Breast epithelium (tissue), 4 donors: ENCODE results near the gene RNF150. TPM values are rescaled to one million over a fixed set of nuclear protein-coding genes. Genes with fewer than 3 reads are reported as not detected.
"Not testable (repeated sequence)": the region's sequence is repeated elsewhere in the genome, so short reads cannot be mapped to it uniquely, and the experiment has no call there.

ENCODE experiments used
- DNase-seq, 2 donors: peaks; one replicate each; pipeline ENCODE4 v3.0.0-alpha.2; 2019; ENCODE audit warnings: low spot score in 2 of 2
- H3K27ac ChIP-seq, 2 donors: fragments of 200-600 bp; sonication (generic) in 1 of 2; one replicate each; pipeline ENCODE4 v1.5.1; 2016 to 2019; ENCODE audit warnings: mild to moderate bottlenecking in 1 of 2
- H3K27me3 ChIP-seq, 2 donors: fragments of 200-600 bp; sonication (generic) in 1 of 2; one replicate each; pipeline versions ENCODE4 v1.5.1 to v1.6.0; 2017 to 2019; ENCODE audit warnings: control low read depth in 1 of 2, mild to moderate bottlenecking in 1 of 2
- H3K36me3 ChIP-seq: fragments of 200-600 bp; one replicate; pipeline ENCODE4 v1.5.1; 2019
- H3K4me1 ChIP-seq, 2 donors: fragments of 200-600 bp; sonication (generic); one replicate each; pipeline ENCODE4 v1.5.1; 2016 to 2019; ENCODE audit warnings: control low read depth in 1 of 2
- H3K4me3 ChIP-seq, 3 donors: fragments of 200-600 bp; sonication (generic); 1 replicate in 2 of 3; 2 replicates in 1 of 3; pipeline ENCODE4 v1.5.1; 2016 to 2019; ENCODE audit warnings: mild to moderate bottlenecking in 3 of 3, moderate library complexity in 2 of 3
- H3K9me3 ChIP-seq, 2 donors: fragments of 200-600 bp; sonication (generic) in 1 of 2; one replicate each; pipeline ENCODE4 v1.5.1; 2016 to 2019; ENCODE audit warnings: control low read depth in 1 of 2
- POLR2A ChIP-seq: fragments of 450-650 bp; IDR thresholded peaks from one replicate; pipeline ENCODE4 v1.6.1; 2016; ENCODE audit warnings: antibody characterized with exemption, mild to moderate bottlenecking, moderate library complexity
- POLR2AphosphoS5 ChIP-seq, 3 donors: sonication (generic); formaldehyde crosslinking; IDR thresholded peaks; one replicate each; pipeline ENCODE4 v1.6.1; 2017; ENCODE audit warnings: antibody characterized with exemption in 3 of 3
- intact Hi-C: fragments of 100-400 bp; cut with DNase I; formaldehyde crosslinking; loops from one replicate; pipeline ENCODE4 v1.15.1; 2023; ENCODE audit warnings: low total_unique reads
- total RNA-seq, 3 donors: library from RNA; depleted of rRNA; stranded (reverse); fragments of >200 nt; gene quantifications; one replicate each; pipeline ENCODE4 v1.1.0, GENCODE V29; 2016
- TF ChIP-seq, protein P1 (sequence below), 3 donors: fragments of 450-650 bp; IDR thresholded peaks; one replicate each; pipeline ENCODE4 v1.5.1; 2016 to 2017; ENCODE audit warnings: antibody characterized with exemption in 3 of 3, mild to moderate bottlenecking in 3 of 3, moderate library complexity in 3 of 3

RNF150 gene
- total RNA-seq, 3 donors from 2014 or later: 5.6 to 19.7 (median 14.8) TPM

DNA sequence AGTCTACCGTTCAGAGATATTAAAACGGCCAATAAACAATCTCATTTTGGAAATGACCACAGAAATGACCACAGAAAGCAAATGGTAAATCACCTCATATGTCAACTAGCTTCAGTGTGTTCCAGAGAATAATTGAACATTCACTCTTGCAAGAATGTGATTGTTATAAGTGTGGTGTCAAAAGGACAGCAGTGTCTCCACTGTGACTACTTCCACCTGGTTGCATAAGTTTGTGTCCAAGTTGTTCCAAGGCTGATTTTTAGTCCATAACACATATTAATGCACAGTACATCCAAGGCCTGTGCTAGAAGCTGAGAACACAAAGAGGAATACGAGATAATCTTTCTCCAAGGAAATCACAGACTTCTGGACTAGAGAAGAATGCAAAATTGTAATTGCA, 37.4 kb upstream of the RNF150 start:
- DNase-seq: no peak
- intact Hi-C loops: no loop called here
- Histone ChIP-seq H3K4me3 (no peak overlapping the region), H3K4me1 (no peaks in the 10 kb centered on the region), H3K9me3 (no peaks in the 10 kb centered on the region), H3K27ac (no peak overlapping the region), H3K27me3 (no peaks in the 10 kb centered on the region), H3K36me3 (no peaks in the 10 kb centered on the region)
- TF ChIP-seq POLR2A (no peak), POLR2AphosphoS5 (IDR thresholded peaks at IDR 0.05) (no peak)
- TF ChIP-seq, protein P1, sequence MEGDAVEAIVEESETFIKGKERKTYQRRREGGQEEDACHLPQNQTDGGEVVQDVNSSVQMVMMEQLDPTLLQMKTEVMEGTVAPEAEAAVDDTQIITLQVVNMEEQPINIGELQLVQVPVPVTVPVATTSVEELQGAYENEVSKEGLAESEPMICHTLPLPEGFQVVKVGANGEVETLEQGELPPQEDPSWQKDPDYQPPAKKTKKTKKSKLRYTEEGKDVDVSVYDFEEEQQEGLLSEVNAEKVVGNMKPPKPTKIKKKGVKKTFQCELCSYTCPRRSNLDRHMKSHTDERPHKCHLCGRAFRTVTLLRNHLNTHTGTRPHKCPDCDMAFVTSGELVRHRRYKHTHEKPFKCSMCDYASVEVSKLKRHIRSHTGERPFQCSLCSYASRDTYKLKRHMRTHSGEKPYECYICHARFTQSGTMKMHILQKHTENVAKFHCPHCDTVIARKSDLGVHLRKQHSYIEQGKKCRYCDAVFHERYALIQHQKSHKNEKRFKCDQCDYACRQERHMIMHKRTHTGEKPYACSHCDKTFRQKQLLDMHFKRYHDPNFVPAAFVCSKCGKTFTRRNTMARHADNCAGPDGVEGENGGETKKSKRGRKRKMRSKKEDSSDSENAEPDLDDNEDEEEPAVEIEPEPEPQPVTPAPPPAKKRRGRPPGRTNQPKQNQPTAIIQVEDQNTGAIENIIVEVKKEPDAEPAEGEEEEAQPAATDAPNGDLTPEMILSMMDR (IDR thresholded peaks at IDR 0.05): no peak

DNA sequence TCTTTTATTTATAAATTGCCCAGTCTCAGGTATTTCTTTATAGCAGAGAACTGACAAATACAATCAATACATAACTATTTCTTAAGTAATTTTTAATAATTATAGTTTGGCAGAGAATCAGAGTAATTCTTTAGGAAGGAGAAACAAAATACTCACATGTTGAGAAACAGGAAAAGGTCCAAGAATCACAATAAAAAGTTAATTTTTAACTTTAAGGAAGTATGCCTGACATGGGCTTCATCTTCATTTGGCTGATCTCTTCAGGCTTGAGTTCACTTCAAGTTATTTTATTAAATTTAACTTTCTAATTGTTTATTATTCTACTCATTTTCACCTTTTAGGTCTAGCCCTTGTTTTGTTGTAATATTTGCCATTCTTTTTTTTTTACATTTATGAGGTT, 36.1 kb upstream of the RNF150 start:
- Histone ChIP-seq H3K27me3 (no peaks in the 10 kb centered on the region), H3K4me1 (no peaks in the 10 kb centered on the region), H3K4me3 (no peak overlapping the region), H3K27ac (no peak overlapping the region), H3K36me3 (no peaks in the 10 kb centered on the region), H3K9me3 (no peaks in the 10 kb centered on the region)
- intact Hi-C loops: no loop called here
- TF ChIP-seq, protein P1 (IDR thresholded peaks at IDR 0.05): no peak
- no peak for TF ChIP-seq POLR2A
- TF ChIP-seq POLR2AphosphoS5 (IDR thresholded peaks at IDR 0.05): no peak
- no peak for DNase-seq

DNA sequence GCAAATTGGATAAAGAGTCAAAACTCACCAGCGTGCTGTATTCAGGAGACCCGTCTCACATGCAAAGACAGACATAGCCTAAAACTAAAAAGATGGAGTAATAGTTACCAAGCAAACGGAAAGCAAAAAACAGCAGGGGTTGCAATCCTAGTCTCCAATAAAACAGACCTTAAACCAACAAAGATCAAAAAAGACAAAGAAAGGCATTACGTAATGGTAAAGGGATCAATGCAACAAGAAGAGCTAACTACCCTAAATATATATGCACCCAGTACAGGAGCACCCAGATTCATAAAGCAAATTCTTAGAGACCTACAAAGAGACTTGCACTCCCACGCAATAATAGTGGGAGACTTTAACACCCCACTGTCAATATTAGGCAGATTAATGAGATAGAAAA, 31.7 kb upstream of the RNF150 start:
- H3K9me3 ChIP-seq, DNase-seq, H3K27ac ChIP-seq, H3K36me3 ChIP-seq, H3K4me3 ChIP-seq, H3K27me3 ChIP-seq, H3K4me1 ChIP-seq, intact Hi-C loops: not testable (repeated sequence)

DNA sequence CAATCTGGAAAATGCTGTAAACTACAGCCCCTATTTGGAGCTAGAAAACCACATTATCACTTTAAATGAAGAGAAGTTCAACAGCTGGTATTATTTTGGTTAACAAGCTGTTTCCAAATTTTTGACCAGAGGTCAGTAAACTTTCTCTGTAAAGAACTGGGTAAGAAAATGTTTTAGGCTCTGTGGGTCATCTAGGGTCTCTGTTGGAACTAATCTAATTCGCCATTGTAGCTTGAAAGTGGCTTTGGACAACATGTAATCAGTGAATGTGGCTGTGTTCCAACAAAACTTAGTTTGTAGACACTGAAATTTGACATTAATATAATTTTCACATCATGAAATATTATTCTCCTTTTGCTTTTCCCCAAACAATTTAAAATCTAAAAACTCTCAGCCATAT, 25.8 kb upstream of the RNF150 start:
- no peaks in the 10 kb centered on the region for H3K36me3 ChIP-seq
- no peaks in the 10 kb centered on the region for H3K4me1 ChIP-seq
- no peaks in the 10 kb centered on the region for H3K27me3 ChIP-seq
- no peak overlapping the region for H3K4me3 ChIP-seq
- H3K27ac ChIP-seq: no peak overlapping the region
- TF ChIP-seq, protein P1 (IDR thresholded peaks at IDR 0.05): no peak
- no peak for TF ChIP-seq POLR2AphosphoS5 (IDR thresholded peaks at IDR 0.05)
- no peak for TF ChIP-seq POLR2A
- H3K9me3 ChIP-seq: peaks cover 0 to 3% of the 10 kb centered on the region in 2 donors
- intact Hi-C loops: no loop called here
- DNase-seq: no peak

DNA sequence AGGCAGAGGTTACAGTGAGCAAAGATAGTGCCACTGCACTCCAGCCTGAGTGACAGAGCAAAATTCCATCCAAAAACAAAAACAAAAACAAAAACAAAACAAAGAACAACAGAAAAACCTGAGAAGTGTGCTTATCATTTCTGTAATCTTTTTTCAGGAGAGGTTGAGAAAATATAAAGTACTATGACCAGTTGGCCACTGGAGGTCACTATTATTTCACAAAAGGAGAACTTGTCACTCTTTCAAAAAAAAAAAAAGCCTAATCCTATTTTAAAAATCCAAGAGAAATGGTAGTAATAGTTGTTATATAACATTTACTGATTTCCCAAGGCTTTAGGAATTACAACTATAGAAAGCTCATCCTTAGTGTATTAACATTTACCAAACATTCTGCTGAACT, 24.9 kb upstream of the RNF150 start:
- Histone ChIP-seq H3K4me3 (no peak overlapping the region), H3K27ac (no peak overlapping the region), H3K4me1 (no peaks in the 10 kb centered on the region), H3K27me3 (no peaks in the 10 kb centered on the region), H3K36me3 (no peaks in the 10 kb centered on the region), H3K9me3 (peaks cover 0 to 3% of the 10 kb centered on the region in 2 donors)
- no peak for TF ChIP-seq POLR2A
- TF ChIP-seq, protein P1 (IDR thresholded peaks at IDR 0.05): peak in 2 of 3 donors; percentile 26 to 58
- TF ChIP-seq POLR2AphosphoS5 (IDR thresholded peaks at IDR 0.05): no peak
- no peak for DNase-seq
- intact Hi-C loops: no loop called here

DNA sequence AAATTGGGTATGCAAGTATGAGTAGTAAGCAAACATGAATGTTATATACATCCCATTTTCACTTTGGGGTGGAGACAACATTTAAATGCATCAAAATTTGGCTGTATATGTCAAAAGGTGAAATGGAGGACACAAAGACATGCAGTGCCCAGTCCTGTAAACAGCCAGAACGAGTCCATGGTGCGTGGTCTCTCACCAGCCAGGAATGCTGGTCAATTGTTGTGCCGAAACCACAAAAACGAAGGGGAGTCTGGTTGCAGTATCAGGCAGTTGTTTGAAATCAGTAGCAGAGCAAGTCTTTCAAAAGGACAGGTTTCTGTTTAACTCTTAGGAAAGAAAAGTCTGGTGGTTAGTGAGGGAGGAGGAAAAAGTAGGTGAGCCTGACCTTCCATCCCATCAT, 22.3 kb upstream of the RNF150 start:
- Histone ChIP-seq H3K27me3 (no peaks in the 10 kb centered on the region), H3K27ac (no peak overlapping the region), H3K4me1 (no peaks in the 10 kb centered on the region), H3K9me3 (no peaks in the 10 kb centered on the region), H3K36me3 (no peaks in the 10 kb centered on the region), H3K4me3 (no peak overlapping the region)
- TF ChIP-seq POLR2A (no peak), POLR2AphosphoS5 (IDR thresholded peaks at IDR 0.05) (no peak)
- TF ChIP-seq, protein P1 (IDR thresholded peaks at IDR 0.05): no peak
- intact Hi-C loops: no loop called here
- no peak for DNase-seq
